ENCODE measurements around the gene KCNC4.
A peak's percentile ranks its signal among the peaks of the same experiment; 100 is the strongest.

Gene KCNC4

GRCh38 chr1:110209715-110210603 lies at the start of gene KCNC4:
Gene KCNC4, plus strand, starts transcription at chr1:110210314. Its CDS starts 1,186 bp downstream, at chr1:110211500.
- DNase-seq: peak; percentile 77

- no peak for DNase-seq
These were observed 49.5 kb upstream of the KCNC4 start for GRCh38 chr1:110160538-110161100.

GRCh38 chr1:110161165-110161564 lies 48.9 kb upstream of the KCNC4 start:
- DNase-seq: no peak

GRCh38 chr1:110161849-110162248 lies 48.3 kb upstream of the KCNC4 start:
- no peak for DNase-seq

- DNase-seq: no peak
These were observed 46.5 kb upstream of the KCNC4 start for GRCh38 chr1:110163591-110163990.

GRCh38 chr1:110164725-110165350 lies 45.3 kb upstream of the KCNC4 start:
- DNase-seq: no peak

- DNase-seq: no peak
These were observed 44.3 kb upstream of the KCNC4 start for GRCh38 chr1:110165761-110166231.

GRCh38 chr1:110166861-110167260 lies 43.3 kb upstream of the KCNC4 start:
- no peak for DNase-seq

GRCh38 chr1:110170766-110171733 lies 39.1 kb upstream of the KCNC4 start:
- no peak for DNase-seq

- DNase-seq: no peak
These were observed 38.1 kb upstream of the KCNC4 start for GRCh38 chr1:110172001-110172400.

- no peak for DNase-seq
These were observed 36.5 kb upstream of the KCNC4 start for GRCh38 chr1:110173466-110174105.

GRCh38 chr1:110174961-110175360 lies 35.2 kb upstream of the KCNC4 start:
- no peak for DNase-seq

- DNase-seq: peak; percentile 57
These were observed 33.7 kb upstream of the KCNC4 start for GRCh38 chr1:110176299-110176956.

- no peak for DNase-seq
These were observed 32.3 kb upstream of the KCNC4 start for GRCh38 chr1:110177775-110178174.

- DNase-seq: no peak
These were observed 26.4 kb upstream of the KCNC4 start for GRCh38 chr1:110183642-110184167.

- DNase-seq: no peak
These were observed 25.7 kb upstream of the KCNC4 start for GRCh38 chr1:110184446-110184845.

GRCh38 chr1:110185181-110185580 lies 24.9 kb upstream of the KCNC4 start:
- no peak for DNase-seq

- DNase-seq: no peak
These were observed 23.6 kb upstream of the KCNC4 start for GRCh38 chr1:110186558-110186957.

GRCh38 chr1:110187139-110187890 lies 22.8 kb upstream of the KCNC4 start:
- no peak for DNase-seq

GRCh38 chr1:110188035-110188618 lies 22.0 kb upstream of the KCNC4 start:
- DNase-seq: no peak
